ENCODE results near the gene BCL2.
A peak's percentile ranks its signal among the peaks of the same experiment; 100 is the strongest.

DNA sequence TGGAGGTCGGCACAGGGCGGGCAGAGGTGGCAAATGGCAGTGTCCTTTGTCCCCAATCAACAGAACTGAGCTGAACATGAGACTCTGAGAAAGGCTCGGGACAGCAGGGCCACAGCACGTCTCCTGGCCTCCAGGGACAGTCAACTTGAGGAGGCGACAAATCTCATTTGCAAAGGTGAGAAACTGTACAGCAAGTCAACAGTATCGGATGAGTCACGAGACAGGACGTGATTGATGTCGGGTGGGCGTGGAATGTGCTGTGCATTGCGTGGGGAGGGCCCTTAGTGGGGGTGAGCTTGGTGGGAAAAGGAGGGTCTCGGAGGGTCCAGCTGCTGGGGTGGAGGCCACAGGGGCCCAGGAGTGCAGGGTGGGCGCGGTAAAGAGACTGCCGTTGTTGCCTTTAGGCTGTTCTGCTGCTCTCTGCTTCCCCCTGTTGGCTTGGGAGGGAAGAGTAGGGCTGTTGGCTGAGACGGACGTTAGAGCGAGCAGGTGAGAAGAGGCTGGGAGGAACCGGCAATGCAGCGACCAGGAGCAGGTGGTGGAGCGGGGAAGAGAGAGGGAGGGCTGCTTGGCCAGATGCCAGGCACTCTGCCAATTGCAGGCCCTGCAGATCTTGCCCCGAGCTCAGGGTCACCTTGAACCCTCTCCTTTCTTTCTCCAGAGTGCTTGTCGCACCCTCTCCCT lies 164.3 kb downstream of the BCL2 start:
- TF ChIP-seq POLR2A (IDR thresholded peaks at IDR 0.05) (no peak), EP300 (IDR thresholded peaks at IDR 0.05) (no peak)
- TF ChIP-seq, protein P1, sequence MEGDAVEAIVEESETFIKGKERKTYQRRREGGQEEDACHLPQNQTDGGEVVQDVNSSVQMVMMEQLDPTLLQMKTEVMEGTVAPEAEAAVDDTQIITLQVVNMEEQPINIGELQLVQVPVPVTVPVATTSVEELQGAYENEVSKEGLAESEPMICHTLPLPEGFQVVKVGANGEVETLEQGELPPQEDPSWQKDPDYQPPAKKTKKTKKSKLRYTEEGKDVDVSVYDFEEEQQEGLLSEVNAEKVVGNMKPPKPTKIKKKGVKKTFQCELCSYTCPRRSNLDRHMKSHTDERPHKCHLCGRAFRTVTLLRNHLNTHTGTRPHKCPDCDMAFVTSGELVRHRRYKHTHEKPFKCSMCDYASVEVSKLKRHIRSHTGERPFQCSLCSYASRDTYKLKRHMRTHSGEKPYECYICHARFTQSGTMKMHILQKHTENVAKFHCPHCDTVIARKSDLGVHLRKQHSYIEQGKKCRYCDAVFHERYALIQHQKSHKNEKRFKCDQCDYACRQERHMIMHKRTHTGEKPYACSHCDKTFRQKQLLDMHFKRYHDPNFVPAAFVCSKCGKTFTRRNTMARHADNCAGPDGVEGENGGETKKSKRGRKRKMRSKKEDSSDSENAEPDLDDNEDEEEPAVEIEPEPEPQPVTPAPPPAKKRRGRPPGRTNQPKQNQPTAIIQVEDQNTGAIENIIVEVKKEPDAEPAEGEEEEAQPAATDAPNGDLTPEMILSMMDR (IDR thresholded peaks at IDR 0.05), result peak; percentile 46 to 76 (median 73)

Data from sigmoid colon (tissue), 4 donors.